ENCODE data around the gene TAGLN3.
"Not testable (repeated sequence)": the region's sequence is repeated elsewhere in the genome, so short reads cannot be mapped to it uniquely, and the experiment has no call there.

TAGLN3 gene

DNA sequence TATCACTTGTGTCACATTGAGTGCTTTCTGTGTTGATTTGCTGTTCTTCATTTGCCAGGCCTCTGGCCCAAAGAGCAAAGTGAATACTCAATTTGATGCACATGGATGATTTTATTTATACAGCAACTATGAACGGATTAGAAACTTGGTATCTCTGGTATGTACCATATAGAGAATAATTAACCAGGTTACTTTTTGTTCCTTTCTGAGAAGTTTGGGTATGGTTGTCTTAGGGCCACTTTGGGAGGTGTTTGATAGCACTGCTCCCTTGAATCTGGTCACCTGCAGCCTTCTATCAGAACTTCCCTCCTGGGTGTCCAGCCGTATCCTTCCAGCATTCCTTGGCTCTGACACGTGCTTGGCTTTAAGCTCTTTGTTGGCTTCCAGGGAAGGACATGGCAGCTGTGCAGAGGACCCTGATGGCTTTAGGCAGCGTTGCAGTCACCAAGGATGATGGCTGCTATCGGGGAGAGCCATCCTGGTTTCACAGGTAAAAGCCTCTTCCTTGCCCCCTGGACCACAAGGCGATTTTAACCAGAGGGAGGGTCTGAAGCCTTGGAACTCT lies 12.7 kb downstream of the TAGLN3 start:
- no peak for DNase-seq

- DNase-seq, result no peak
These were observed 13.7 kb downstream of the TAGLN3 start for GRCh38 chr3:112012205-112012992.

GRCh38 chr3:112013058-112013783 lies 14.5 kb downstream of the TAGLN3 start:
- peak; percentile 27 for DNase-seq

DNA sequence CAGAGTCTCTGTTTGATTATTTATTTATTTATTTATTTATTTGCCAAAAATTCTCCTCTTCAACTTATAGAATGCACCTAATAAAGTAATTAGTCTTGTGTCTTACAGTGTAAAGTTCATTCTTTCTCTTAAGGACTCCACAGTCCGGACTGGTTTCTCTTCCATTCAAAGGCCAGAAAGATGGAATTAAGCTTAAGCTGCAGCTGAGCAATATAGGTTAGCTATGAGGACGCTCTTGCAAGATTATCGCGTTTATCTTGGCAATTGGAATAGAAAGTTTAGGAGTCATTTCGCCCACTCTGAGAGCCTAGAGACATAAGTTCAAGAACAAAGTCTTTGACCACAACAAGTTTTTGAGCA lies 15.0 kb downstream of the TAGLN3 start:
- DNase-seq, result no peak

GRCh38 chr3:112017091-112017490 lies 18.4 kb downstream of the TAGLN3 start:
- DNase-seq, result no peak

DNA sequence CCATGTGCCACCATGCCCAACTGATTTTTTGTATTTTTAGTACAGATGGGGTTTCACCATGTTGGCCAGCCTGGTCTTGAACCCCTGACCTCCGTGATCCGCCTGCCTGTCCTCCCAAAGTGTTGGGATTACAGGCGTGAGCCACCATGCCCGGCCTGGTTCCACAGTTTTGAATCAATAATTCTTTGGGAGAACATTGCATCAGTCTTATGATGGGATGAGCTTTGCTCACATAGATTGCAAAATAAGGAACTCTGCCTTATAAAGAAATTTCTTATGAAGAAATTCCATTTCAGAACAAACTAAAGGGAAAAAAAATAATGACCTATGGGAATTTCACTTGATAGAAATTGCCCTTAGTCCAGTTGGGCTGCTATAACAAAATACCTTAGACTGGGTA lies 20.0 kb downstream of the TAGLN3 start:
- DNase-seq, result no peak

DNA sequence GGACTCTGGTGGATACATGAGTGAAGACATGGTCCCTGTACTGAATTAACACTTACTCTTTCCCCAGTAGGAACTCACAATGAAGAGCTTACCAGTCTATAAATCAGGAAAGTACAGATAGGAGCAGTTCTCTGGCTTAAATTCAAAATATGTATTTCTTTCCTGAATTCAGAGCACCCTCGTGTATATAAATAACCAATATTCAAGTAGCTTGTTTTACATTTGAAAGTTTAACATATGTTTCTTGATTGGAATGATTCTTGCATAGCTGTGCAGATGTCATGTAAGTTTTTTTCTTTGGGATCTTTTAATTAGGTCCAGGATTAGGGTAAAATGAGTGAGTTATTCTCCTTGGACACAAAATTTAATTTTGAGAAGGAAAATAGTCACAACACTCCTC lies 21.0 kb downstream of the TAGLN3 start:
- DNase-seq, result no peak

DNA sequence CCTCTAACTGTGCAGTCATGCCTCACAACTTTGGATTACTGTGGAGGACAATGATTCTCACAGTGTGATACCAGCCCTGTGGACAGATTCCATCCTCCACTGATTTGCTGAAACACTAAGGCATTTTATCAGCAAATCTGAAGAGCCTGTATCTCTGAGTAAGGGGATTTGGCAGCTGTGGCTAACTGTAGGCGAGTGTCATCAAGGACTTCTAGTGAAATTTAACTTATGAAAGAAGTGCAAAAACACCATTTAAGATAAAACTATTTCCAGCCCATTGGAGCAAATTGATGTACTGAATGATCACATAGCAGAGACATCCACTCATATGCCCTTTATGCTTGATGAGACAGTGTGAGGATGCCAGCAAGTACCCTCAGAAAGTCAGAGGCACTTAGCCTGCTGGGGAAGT lies 22.0 kb downstream of the TAGLN3 start:
- DNase-seq, result no peak

GRCh38 chr3:112027142-112027541 lies 28.4 kb downstream of the TAGLN3 start:
- DNase-seq, result no peak

DNA sequence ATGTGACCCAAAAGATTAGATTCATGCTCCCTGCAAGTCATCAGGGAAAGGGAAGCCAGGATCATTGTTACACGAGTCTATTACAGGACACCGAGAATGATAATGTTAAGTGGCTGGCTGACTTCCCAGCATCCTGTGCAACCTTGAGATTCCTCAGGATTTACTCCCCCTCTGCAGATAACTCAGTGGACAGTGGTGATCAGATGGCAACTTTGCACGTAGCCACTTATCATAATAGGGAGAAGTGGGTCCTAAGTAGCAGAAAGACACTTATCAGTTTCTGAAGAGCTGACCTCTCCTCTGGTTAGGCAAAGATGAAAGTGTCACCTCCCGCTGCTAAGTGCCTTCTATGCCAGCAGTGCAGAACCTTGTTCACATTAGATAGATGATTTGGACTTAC lies 29.1 kb downstream of the TAGLN3 start:
- no peak for DNase-seq

GRCh38 chr3:112030901-112031300 lies 32.2 kb downstream of the TAGLN3 start:
- DNase-seq, result no peak

DNA sequence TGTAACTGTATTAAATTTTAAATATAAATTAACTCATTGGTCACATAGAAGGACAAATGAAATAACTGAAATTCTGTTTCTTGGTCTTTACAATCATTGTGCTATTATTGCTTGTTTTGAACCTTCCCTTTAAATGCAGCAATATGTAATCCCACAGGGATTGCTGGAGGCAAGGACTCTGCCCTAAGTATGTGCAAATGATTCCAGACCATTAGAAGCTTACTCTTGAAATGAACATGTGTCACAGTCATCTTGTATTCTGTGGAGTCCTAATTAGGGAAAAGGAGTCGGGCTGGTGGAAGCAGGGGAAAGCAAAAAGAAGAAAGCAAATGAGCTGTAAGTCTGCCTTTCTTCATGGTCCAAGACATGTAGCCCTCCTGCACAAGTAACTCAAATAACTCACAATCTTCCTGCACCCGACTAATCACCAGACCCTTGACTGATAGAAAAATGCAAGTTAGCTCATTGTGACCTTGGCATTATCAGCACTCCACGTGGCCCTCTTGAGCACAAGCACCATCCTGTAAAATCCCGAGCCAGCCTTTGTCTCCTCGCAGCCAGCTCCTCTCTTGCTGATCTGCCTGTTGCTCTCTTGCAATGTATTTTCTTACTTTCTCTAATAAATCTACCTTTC lies 33.5 kb downstream of the TAGLN3 start:
- DNase-seq, result no peak

GRCh38 chr3:112034436-112034835 lies 35.7 kb downstream of the TAGLN3 start, which contains the start of gene TMPRSS7:
Gene TMPRSS7 (plus strand): TSS chr3:112034736. CDS start chr3:112034846, 110 bp downstream.
- DNase-seq, result no peak

DNA sequence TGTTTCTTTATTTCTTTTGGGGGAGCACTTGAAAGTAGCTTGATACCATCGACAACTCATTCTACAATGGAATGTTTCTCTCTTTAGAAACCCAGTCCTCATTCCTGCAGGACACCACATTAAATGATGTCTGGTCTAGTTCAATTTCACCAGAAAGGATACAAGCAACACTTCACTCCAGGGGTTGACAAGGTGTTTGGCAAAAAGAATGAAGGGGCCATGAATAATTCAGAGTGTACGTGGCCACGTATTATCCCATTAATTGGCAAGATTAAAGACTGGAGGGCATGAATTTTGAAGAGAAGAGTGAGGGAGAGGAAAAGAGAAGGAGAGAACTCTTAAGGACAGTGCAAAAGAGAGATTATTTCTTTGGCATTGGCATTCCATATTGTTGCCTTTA lies 36.5 kb downstream of the TAGLN3 start:
- no peak for DNase-seq

- DNase-seq, result not testable (repeated sequence)
These were observed 38.5 kb downstream of the TAGLN3 start for GRCh38 chr3:112037194-112037593.

- no peak for DNase-seq
These were observed 40.1 kb downstream of the TAGLN3 start for GRCh38 chr3:112038863-112039262.

DNA sequence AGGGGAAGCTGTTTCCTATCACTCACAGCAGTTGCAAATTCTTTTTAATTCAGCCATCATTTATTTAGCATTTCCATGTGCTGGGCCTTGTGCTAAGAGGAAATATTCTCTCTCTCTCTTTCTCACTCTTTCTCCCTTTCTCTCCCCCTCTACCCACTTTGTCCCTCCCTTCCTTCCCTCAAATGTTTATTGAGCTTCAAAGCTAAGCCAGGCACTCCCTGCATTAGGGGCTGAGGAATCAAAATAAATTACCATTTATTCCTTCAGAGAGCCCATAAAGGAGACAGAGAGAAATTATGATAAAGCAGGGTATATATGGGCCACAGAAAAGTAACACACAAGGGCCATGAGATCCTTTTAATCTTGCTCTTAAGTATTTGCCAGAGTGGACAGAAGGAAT lies 42.6 kb downstream of the TAGLN3 start:
- no peak for DNase-seq

GRCh38 chr3:112042842-112043280 lies 44.1 kb downstream of the TAGLN3 start:
- no peak for DNase-seq

DNA sequence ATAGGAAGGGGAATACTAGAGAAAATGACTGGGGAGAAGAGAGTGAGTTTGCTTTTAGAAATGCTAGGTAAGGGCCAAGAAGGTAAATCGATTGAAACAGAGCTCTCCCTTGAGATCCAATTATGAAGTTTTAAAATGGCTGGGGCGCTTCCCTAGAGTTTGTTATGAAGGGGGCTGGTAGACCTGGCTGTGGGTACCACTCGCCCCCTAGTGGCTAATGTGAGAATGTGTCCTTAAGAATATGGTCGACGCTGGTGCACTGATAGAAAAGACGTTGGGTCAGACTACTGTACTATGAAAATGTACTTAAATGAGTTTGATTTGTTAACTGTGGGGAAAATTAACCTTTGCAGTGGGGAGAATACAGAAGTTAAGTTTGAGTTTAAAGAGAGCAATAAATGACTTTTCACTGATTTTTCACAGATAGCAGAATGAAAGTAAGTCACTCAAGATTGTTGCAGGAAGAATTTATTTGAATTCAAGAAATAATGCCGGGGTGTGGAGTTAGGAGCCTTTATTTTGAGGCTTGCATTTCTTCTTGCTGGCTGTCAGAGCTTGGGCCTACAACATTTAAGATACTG lies 45.0 kb downstream of the TAGLN3 start:
- DNase-seq, result peak; percentile 24

DNA sequence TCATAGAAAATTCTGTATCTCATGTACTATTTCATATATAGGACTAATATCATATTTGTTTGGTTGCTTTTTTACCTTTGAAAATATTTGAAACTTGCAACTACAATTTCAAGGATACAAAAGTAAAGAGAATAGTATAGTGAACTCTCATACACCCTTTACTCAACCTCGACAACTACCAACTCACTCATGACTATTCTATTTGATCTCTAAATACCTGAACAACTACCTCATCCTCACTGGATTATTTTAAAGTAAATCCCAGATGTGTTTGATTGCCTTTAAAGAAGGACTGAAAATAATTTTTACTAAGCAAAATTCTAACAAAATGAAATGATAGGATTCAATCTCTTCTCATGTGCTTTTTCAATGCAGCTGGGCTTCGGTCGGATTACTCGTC lies 47.9 kb downstream of the TAGLN3 start:
- no peak for DNase-seq

GRCh38 chr3:112047264-112047663 lies 48.5 kb downstream of the TAGLN3 start:
- DNase-seq, result no peak

GRCh38 chr3:112048911-112049310 lies 50.2 kb downstream of the TAGLN3 start:
- DNase-seq, result no peak

- DNase-seq, result no peak
These were observed 54.5 kb downstream of the TAGLN3 start for GRCh38 chr3:112053229-112053628.
